Ecto neural progenitor cell (in vitro differentiated cells): Measurements from ENCODE around the gene DNAJA3.

ENCODE experiments used
- DNase-seq: peaks from one replicate; pipeline ENCODE4 v3.0.0-alpha.2; 2018; ENCODE audit warnings: low spot score

The DNAJA3 gene

GRCh38 chr16:4425378-4426020 is at the start of gene DNAJA3:
TSS of gene DNAJA3 (plus strand) at chr16:4425868. CDS start at chr16:4425882, 14 bp downstream.
- DNase-seq: peak; percentile 93

- DNase-seq: no peak
Measured at GRCh38 chr16:4376126-4376892, 49.4 kb upstream of the DNAJA3 start.

- DNase-seq: no peak
Measured at GRCh38 chr16:4376893-4377572, 48.6 kb upstream of the DNAJA3 start.

- DNase-seq: no peak
Measured at GRCh38 chr16:4377573-4378154, 48.0 kb upstream of the DNAJA3 start.

- no peak for DNase-seq
Measured at GRCh38 chr16:4378161-4378666, 47.5 kb upstream of the DNAJA3 start.

GRCh38 chr16:4378999-4379690 is 46.5 kb upstream of the DNAJA3 start:
- DNase-seq: no peak

- DNase-seq: no peak
Measured at GRCh38 chr16:4380119-4381063, 45.3 kb upstream of the DNAJA3 start.

- no peak for DNase-seq
Measured at GRCh38 chr16:4381072-4381934, 44.4 kb upstream of the DNAJA3 start.

GRCh38 chr16:4381935-4382794 is 43.5 kb upstream of the DNAJA3 start:
- no peak for DNase-seq

- DNase-seq: no peak
Measured at GRCh38 chr16:4382795-4383357, 42.8 kb upstream of the DNAJA3 start.

GRCh38 chr16:4383591-4384444 is 41.9 kb upstream of the DNAJA3 start:
- no peak for DNase-seq

GRCh38 chr16:4384509-4384942 is 41.1 kb upstream of the DNAJA3 start:
- DNase-seq: no peak

- DNase-seq: no peak
Measured at GRCh38 chr16:4385066-4385788, 40.4 kb upstream of the DNAJA3 start.

- DNase-seq: no peak
Measured at GRCh38 chr16:4385789-4386450, 39.7 kb upstream of the DNAJA3 start.

GRCh38 chr16:4386451-4386805 is 39.2 kb upstream of the DNAJA3 start:
- DNase-seq: no peak

- DNase-seq: no peak
Measured at GRCh38 chr16:4386951-4387565, 38.6 kb upstream of the DNAJA3 start.
